ENCODE measurements around the gene NYAP2.

Gene NYAP2

DNA sequence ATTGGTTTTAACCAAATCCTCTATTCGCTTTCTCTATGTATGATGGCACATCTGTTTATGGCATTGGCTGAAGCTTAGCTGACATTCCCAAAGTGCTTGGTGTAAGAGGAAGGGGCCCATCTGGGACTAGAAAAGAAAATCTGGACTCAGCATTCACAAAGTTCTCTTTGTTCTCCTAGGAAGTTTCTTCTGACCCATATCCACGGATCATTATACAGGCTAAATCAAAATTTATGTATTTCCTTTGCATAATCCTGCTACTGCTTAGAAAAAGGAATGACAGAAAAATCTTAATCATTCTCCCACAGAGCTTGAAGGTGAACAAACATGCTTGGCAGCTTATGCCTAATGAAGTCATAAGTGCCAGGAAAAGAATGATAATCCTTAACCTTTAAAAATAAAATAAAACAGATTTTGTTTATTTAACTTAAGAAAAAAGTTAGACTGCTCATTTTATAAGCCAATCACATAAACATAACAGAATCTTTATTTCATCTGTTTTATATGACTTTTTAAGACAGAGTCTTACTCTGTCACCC, 88.4 kb downstream of the NYAP2 start:
- no peak for DNase-seq

DNA sequence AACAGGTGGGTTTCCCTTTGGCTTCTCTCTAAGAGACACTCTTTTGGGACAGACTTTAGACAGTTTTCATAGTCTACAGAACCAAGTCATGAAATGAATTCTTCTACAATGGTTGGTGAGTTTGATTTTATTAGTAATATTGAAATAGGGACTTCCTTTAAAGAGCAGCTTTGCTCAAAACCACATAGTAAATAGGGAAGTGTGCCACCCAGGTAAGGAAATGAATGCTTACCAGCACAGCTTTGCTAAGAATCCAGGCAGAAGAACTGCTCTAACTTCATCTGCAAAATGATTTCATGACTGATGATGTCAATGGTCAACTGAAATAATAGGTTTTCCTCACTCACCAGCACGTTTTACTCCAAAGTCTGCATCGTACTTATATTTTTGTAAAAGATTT, 89.2 kb downstream of the NYAP2 start:
- DNase-seq, result no peak

GRCh38 chr2:225493420-225494099, 94.0 kb downstream of the NYAP2 start:
- no peak for DNase-seq

DNA sequence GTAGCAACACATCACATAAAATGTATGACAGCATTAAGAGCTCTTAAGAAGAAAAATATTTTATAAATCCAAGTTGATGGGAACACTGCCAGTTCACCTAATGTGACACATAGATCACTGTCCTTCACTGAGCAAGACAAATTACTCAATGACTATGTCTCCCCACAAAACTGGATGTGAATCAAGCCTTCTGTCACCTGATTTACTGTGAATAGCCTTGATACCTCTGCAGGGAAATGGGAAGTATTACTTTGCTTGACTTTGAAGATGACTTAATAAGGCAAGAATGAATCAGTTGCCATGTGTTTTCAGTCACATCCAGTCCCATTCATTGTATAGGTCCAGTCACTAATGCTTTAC, 94.6 kb downstream of the NYAP2 start:
- DNase-seq, result no peak

GRCh38 chr2:225495706-225496105, 96.2 kb downstream of the NYAP2 start:
- no peak for DNase-seq

- no peak for DNase-seq
These were observed 97.1 kb downstream of the NYAP2 start for GRCh38 chr2:225496568-225496967.

- DNase-seq, result no peak
These were observed 97.7 kb downstream of the NYAP2 start for GRCh38 chr2:225497166-225497565.

DNA sequence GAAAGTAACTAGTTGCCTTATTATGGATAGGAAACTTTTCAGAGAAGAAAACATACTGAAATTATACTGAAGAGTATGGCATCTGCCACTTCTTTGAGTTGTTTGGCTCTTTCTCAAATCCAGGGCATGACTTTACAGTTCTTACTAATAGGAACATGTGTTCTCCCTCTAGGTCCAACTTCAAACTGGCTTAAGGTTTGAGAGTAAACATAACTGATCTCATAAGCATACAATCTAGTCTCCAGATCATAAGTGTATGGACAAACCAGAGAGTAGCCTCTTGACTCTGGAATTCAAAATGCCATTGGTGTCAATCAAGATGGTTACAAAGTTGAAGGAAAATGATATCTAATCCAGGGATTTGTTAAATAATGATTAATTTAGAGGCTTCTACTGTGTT, 101.5 kb downstream of the NYAP2 start:
- no peak for DNase-seq

DNA sequence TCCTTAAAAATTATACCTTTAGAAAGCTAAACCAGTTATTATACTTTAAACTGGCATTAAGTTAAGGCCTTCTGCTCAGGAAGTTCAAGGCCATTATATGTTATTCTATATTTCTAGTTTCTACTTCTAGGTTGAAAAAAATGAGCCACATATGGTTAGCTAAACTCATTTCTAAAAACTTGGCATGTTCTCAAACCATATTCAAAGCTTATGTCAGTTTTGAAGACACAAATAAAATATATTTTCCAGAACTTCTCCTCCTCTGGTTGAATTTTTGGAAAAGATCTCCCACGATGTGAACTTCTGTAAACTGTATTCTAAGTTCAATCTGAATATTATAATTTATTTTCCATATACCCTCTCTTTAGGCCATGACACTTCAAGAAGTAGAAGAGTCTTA, 103.5 kb downstream of the NYAP2 start:
- no peak for DNase-seq

DNA sequence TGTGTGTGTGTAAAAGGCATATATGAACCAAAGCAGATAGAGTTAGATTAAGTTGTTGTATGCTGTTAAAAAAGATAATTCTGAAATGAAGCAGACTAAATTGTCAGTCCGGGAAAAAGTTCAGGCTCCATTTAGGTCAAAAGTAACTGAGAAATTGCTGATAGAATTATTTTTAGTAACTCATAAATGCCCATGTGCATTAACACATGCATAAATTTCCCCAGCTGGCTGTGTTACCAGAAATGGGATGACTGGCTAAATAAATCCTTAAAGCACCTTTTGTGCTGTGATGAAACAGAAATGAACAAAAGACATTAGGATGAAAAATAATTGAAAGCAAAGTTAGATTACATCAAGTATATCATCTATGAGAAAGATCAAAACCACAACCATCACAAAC, 111.3 kb downstream of the NYAP2 start:
- DNase-seq, result no peak

- DNase-seq, result no peak
These were observed 113.0 kb downstream of the NYAP2 start for GRCh38 chr2:225512469-225512868.

- no peak for DNase-seq
These were observed 113.5 kb downstream of the NYAP2 start for GRCh38 chr2:225512876-225513540.

- DNase-seq, result no peak
These were observed 115.5 kb downstream of the NYAP2 start for GRCh38 chr2:225515033-225515432.

DNA sequence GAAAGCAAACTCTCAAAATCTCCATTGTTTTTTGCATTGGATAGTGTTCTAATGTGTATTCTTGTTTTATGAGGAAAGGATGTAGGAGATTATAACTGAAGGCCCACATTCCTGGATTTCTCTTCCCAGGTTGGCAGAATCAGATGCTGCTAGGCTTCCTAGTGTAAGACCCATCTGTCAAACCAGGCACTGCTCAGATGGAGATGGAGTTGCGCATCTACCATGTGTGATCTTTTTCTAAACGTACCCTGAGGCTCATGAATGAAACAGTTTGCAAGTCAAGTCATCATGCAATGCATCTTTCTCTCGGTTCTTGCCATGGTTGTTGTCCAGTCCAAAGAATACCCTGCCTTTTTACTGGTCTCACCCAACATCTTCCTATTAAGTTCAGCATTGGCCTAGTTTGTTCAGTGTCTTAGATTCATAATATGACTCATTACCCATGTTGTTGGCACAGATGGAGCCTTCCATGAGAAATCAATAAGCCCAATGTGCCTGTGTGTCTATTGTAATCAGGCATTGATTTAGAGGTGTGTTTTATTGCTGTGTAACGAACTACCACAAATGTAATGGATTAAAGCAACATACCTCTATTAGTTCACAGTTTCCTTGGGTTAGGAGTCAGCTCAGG, 127.4 kb downstream of the NYAP2 start:
- no peak for DNase-seq

GRCh38 chr2:225531559-225531958, 132.0 kb downstream of the NYAP2 start:
- no peak for DNase-seq

DNA sequence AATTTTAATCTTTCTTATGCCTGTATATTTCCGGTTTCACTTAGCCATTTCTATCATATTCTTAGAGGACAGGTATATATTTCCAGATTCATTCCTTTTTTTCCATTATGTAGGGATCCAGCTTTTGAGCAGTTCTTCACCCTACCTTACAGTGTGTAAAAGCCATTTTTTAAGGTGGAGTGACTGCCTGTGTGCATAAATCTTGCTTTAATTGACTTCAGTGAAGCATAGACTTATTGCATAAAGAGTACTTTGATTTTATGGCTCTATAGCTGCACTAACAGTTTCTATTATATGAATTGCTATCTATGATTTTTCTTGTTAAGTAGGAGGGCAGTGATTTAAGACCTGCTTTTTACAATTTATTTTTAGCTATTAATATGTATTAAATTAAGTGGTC, 132.6 kb downstream of the NYAP2 start:
- DNase-seq, result no peak

GRCh38 chr2:225534037-225534436, 134.5 kb downstream of the NYAP2 start:
- DNase-seq, result no peak

- no peak for DNase-seq
These were observed 135.2 kb downstream of the NYAP2 start for GRCh38 chr2:225534697-225535096.

- no peak for DNase-seq
These were observed 136.5 kb downstream of the NYAP2 start for GRCh38 chr2:225536036-225536435.

DNA sequence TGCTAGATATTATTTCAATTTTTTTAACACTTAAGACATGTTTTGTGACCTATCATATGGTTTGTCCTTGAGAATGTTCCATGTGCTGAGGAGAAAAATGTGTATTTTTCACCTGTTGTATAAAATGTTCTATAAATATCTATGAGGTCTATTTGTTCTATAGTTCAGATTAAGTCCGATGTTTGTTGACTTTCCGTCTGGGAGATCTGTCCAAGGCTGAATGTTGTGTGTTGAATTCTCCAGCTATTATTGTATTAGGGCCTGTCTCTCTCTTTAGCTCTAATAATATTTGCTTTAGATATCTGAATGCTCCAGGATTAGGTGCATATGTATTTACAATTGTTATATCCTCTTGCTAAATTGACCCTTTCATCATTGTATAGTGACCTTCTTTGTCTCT, 144.1 kb downstream of the NYAP2 start:
- DNase-seq, result no peak

DNA sequence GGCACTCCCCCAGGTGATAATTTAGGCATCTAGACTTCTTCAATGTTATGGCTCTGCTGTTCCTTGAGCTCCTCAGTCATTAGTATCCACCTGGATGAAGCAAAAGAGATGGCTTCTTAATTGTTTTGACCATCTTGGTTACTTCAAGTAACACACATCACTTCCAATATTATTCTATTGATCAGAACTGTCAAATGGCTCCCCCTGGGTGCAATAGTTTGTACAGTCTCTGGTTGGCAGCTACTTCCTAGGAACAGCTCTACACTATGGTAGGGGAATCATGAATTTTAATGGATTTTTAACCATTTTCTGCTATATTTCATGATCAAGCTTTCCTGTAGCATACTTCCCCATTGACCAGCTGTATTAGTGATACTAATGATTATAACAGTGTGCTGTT, 157.0 kb downstream of the NYAP2 start:
- no peak for DNase-seq

DNA sequence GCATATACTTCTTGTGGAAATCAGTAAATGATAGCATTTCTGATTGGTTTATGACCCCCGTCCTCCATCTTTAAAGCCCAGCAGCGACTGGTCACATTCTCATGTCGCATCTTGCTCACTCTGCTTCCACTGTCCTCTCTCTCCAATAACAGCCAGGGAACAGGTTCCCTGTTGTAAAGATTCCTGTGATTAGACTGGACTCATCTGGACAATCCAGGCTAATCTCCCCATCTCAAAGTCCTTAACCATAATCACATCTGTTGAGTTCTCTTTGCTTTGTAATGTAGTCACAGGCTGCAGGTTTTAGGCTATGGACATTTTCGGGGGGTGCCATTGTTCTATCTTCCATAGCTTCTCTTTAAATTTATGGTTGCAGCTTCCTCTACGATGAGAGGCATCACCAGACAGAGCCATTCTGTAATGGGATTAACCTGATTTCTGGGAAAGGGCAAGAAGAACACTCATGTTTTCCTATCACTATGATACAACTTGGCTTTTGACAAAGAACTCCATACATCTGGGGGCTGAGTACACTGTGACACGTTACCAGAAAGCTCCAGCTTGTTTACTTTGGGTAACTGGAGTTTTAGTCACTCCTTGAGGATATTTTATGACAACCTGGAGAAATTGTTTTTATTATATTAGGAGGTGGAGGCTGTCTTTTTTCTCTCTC, 159.0 kb downstream of the NYAP2 start:
- DNase-seq, result no peak

GRCh38 chr2:225559072-225559415, 159.5 kb downstream of the NYAP2 start:
- DNase-seq, result no peak

- DNase-seq, result no peak
These were observed 167.3 kb downstream of the NYAP2 start for GRCh38 chr2:225566798-225567197.

Data from femur (tissue), 1 donor.